GM13977 (cell line): ENCODE measurements around the gene PTCHD4.
A peak's percentile ranks its signal among the peaks of the same experiment; 100 is the strongest.

Experiments
- DNase-seq: peaks from one replicate; pipeline ENCODE4 v3.0.0; 2012; ENCODE audit warnings: low spot score
- in situ Hi-C: fragments of 300-500 bp; cut with MboI; formaldehyde crosslinking; loops from one replicate; pipeline ENCODE4 v1.12.0; 2022; ENCODE audit warnings: low sequenced_read_pairs, low pct_unique_long_range_greater_than_20kb, mixed read lengths, inconsistent platforms; ENCODE audit not compliant: unreplicated experiment
- TF ChIP-seq, protein P1 (sequence below): IDR thresholded peaks from 2 replicates; pipeline ENCODE4 v1.5.1; 2012; ENCODE audit warnings: mild to moderate bottlenecking, control low read depth; ENCODE audit not compliant: insufficient read depth; ENCODE audit errors: extremely low read depth, missing control alignments

The PTCHD4 gene

DNA sequence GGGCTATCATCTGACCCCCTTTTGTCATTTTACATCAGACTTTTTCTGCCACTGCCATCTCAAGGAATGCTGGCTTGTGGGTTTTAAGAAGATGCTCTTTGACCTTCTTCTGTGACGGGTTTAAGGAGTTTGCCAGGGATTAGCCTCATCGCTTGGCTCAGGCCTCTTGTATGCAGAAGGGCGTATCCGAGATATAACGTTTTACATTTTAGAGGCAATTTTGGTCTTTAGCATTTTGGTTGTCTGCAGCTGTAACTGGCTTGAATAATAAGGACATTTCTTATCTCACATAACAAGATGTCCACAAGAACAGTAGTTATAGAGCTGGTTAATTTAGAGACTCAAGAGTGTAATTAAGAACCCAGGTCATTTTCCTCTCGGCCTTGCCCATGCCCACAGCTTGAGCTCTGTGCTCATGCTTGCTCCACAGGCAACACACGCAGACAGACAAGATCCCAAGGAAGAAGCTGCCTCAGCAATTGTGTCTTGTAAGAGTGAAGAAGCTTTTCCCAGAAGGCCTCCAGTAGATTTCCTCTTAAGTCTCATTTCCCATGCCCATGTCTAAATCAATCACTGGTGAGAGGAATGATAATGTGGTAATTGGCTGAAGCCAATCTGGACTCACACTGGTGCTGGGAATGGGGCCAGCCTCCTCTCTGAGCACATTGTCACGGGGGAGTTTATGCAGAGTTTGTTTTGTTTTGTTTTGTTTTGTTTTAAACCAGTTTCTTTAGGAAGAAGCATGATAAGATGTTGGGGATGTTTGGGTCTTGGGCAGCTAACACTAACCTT, 36.8 kb downstream of the PTCHD4 start:
- no peak for DNase-seq
- in situ Hi-C loops, result no loop called here
- TF ChIP-seq, protein P1, sequence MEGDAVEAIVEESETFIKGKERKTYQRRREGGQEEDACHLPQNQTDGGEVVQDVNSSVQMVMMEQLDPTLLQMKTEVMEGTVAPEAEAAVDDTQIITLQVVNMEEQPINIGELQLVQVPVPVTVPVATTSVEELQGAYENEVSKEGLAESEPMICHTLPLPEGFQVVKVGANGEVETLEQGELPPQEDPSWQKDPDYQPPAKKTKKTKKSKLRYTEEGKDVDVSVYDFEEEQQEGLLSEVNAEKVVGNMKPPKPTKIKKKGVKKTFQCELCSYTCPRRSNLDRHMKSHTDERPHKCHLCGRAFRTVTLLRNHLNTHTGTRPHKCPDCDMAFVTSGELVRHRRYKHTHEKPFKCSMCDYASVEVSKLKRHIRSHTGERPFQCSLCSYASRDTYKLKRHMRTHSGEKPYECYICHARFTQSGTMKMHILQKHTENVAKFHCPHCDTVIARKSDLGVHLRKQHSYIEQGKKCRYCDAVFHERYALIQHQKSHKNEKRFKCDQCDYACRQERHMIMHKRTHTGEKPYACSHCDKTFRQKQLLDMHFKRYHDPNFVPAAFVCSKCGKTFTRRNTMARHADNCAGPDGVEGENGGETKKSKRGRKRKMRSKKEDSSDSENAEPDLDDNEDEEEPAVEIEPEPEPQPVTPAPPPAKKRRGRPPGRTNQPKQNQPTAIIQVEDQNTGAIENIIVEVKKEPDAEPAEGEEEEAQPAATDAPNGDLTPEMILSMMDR, result no peak

DNA sequence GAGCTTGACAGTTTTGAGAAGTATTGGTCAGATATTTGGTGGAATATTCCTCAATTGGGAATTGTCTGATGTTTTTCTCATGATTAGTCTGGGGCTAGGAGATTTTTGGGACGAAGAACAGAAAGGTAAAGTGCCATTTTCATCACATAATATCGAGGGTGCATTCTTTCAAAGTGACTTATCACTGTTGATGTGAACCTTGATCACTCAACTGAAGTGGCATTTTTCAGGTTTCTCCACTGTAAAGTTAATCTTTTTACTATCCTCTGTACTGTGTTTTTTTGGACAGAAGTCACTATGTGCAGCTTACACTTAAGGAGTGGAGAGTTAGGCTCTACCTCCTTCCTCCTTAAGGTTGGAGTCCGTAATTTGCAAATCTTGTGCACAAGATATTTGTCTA, 39.2 kb downstream of the PTCHD4 start:
- DNase-seq, result no peak
- TF ChIP-seq, protein P1, result no peak
- in situ Hi-C loops, result no loop called here

DNA sequence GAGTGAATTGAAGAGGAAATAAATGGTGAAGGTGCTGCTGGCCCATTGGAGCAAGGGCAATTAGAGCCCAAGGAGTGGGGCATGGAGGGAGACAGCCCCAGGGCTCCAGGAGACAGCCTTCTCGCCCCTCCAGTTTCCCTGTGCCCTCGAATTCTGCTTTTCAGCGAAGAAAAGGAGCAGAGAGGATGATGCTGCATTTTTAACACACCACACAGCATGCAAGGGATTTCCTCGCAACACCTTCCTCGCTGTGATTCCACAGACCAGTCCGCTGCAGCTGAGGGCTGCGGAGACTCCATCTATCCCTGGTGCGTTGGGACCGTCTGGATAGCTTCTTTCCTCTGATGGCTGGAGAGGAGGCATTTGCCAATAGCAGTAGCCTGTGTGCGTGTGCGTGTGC, 41.7 kb downstream of the PTCHD4 start:
- TF ChIP-seq, protein P1, result no peak
- in situ Hi-C loops, result no loop called here
- no peak for DNase-seq

DNA sequence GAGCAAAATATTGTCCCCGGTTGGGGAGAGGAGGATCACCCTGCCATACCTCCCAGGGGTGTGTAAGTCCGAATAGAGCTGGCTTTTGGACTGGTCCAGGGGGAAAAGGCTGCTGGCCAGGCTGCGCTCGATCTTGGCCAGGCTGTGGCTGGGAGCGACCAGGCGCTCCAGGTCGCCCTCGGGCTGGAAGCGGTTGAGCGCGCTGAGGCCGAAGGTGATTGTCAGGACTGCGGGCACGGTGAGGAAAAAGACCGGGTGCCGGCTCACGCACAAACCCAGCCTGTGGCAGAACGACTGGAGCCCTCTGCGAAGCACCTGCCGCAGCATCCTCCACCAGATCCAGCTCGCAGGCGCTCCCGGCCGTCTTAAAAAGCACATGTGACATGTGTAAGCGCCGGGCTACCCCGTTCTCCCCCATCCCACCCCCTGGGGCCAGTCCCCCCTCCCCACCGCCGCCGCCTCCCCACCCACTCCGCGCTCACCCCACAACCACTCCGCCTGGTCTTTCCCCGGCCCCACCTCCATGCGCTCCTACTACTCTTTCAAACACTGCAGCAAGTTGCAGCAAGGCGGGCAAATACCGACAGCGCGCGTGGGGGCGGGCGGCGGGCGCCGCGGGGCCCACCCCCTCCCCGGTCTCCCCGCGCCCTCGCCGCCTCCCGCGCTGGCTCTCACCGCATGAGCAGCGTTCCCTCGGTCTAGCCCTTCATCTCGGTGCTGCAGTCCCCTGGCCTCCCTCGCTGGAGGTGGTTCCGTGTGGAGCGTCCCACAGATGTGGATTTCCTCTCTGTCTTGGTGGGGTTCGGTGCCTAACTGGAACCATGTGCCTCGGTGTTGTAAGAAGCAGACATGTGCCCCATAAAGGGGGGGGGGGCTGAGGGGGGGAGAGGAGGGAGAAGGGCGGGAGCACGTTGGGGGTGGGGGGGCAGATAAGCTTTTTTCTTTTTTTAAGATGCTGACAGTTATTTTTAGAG, 42.4 kb downstream of the PTCHD4 start:
- in situ Hi-C loops, result no loop called here
- TF ChIP-seq, protein P1, result no peak
- DNase-seq, result peak; percentile 13

DNA sequence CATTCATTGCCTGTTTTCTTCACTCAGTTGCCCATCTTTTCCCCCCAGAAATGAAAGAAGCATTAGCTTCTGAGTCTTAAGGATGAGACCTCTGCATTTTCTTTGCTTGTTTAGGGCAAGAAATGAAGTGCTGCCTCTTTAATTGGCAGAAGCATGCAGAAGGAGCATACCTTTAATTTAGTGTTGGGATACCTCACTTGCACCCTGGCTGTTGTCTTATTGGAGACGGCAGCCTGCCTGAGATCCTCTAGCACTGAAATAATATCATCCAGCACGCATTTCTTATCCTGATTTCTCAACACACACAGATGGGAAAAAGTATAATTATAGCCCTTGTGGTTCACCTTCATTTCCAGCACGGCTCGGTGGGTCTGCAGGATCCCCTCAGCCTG, 43.1 kb downstream of the PTCHD4 start:
- no peak for DNase-seq
- in situ Hi-C loops, result no loop called here
- TF ChIP-seq, protein P1, result no peak

DNA sequence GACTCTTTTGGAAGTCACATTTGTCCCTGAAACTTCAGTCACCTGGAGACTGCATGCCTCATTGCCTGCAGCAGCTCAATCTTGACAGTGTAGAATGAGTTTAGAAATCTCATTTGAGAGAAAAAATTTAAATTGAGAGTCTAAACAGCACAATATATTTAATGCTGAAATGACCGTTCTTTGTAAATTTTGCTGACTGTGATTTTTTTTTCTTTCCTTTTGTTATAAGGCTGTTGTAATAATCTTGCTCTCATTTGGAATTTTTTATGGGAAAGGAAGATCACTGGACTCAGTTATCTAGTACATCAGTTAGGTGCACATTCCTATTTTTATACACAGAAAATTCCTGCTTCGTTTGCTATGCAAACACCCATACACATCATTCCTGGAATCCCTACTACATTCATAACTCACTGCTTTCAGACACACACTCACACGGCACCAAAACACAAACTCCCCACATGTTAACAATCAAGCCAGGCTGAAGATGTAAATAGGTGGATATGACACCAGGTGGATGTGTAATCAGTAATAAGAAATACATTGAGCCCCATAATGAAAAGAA, 43.8 kb downstream of the PTCHD4 start:
- TF ChIP-seq, protein P1, result no peak
- in situ Hi-C loops, result no loop called here
- DNase-seq, result no peak
